ENCODE measurements around the gene CYP1B1. TPM values are rescaled to one million over a fixed set of nuclear protein-coding genes. Genes with fewer than 3 reads are reported as not detected.

The CYP1B1 gene
- 0.11 and 1.1 TPM in 2 replicates for total RNA-seq

GRCh38 chr2:38075507-38076151, at the start of gene CYP1B1:
TSS of gene CYP1B1 (minus strand) at chr2:38076151. CDS start at chr2:38075388, 763 bp downstream.

Other genes with a start within 250 kb of the CYP1B1 start
- gene RMDN2, start 150.9 kb downstream of the CYP1B1 start, total RNA-seq = 2.1 and 2.4 TPM in 2 replicates

Measured in dermis lymphatic vessel endothelial cell (primary cell).